PC-9 (cell line): ENCODE results near the gene CDH24. TPM values are rescaled to one million over a fixed set of nuclear protein-coding genes. Genes with fewer than 3 reads are reported as not detected.

Experiments
- BruUV-seq: library from RNA; stranded (reverse); fragments of 400-500 nt; replicated peaks from 2 replicates; lab custom pipeline; 2021; lab: Mats Ljungman, UMichigan
- CTCF ChIA-PET: fragments of 300-600 bp; sonication (Branson Sonifier 250); formaldehyde crosslinking; loops from one replicate; lab custom pipeline; 2022; ENCODE audit warnings: antibody characterized with exemption; lab: Charles Lee
- POLR2A ChIA-PET: fragments of 300-600 bp; sonication (Branson Sonifier 250); formaldehyde crosslinking; loops from one replicate; lab custom pipeline; 2022; ENCODE audit warnings: antibody characterized with exemption; ENCODE audit not compliant: unreplicated experiment; lab: Charles Lee
- DNase-seq, 2 experiments: peaks; one replicate each; pipeline versions ENCODE4 v3.0.0 to v3.0.0-alpha.2; 2015 to 2022; ENCODE audit warnings: mixed read lengths in 1 of 2
- H2AFZ ChIP-seq: fragments of 200-600 bp; sonication (generic); 2 replicates; pipeline ENCODE4 v1.8.1; 2017; ENCODE audit warnings: antibody characterized with exemption
- H3F3A ChIP-seq: fragments of 200-600 bp; sonication (generic); 2 replicates; pipeline ENCODE4 v1.8.1; 2017; ENCODE audit warnings: antibody characterized with exemption, mild to moderate bottlenecking, low read depth; ENCODE audit not compliant: insufficient read depth
- H3K27ac ChIP-seq: fragments of 200-600 bp; sonication (generic); 2 replicates; pipeline ENCODE4 v1.6.1; 2016; ENCODE audit warnings: mixed run types
- H3K27me3 ChIP-seq: fragments of 200-600 bp; sonication (generic); 2 replicates; pipeline ENCODE4 v1.6.1; 2016; ENCODE audit warnings: low read depth, mixed run types; ENCODE audit not compliant: insufficient read depth
- H3K36me3 ChIP-seq: fragments of 200-600 bp; sonication (generic); 2 replicates; pipeline ENCODE4 v1.6.1; 2016; ENCODE audit warnings: low read depth, mixed run types
- H3K4me1 ChIP-seq: fragments of 200-600 bp; sonication (generic); replicated peaks from 2 replicates; pipeline ENCODE4 v1.6.1; 2016; ENCODE audit warnings: mixed run types; ENCODE audit not compliant: insufficient read depth
- H3K4me2 ChIP-seq: fragments of 200-600 bp; sonication (generic); 2 replicates; pipeline ENCODE4 v1.6.1; 2017; ENCODE audit warnings: mixed run types
- H3K4me3 ChIP-seq: fragments of 200-600 bp; sonication (generic); 2 replicates; pipeline ENCODE4 v1.6.1; 2016; ENCODE audit warnings: mixed run types
- H3K79me2 ChIP-seq: fragments of 200-600 bp; sonication (generic); 2 replicates; pipeline ENCODE4 v1.6.1; 2017; ENCODE audit warnings: low read depth, mixed run types
- H3K9me2 ChIP-seq: fragments of 200-600 bp; sonication (generic); 2 replicates; pipeline ENCODE4 v1.8.1; 2017; ENCODE audit warnings: mild to moderate bottlenecking; ENCODE audit not compliant: insufficient read depth
- H3K9me3 ChIP-seq: fragments of 200-600 bp; sonication (generic); 2 replicates; pipeline ENCODE4 v1.8.1; 2016; ENCODE audit warnings: low read depth; ENCODE audit not compliant: insufficient read depth
- H4K20me1 ChIP-seq: fragments of 200-600 bp; sonication (generic); 2 replicates; pipeline ENCODE4 v1.8.1; 2017; ENCODE audit not compliant: insufficient read depth
- CTCF ChIP-seq: fragments of 200-600 bp; sonication (generic); conservative IDR thresholded peaks from 2 replicates; pipeline ENCODE4 v1.6.1; 2017; ENCODE audit warnings: mixed run types, antibody characterized with exemption, mild to moderate bottlenecking, moderate library complexity
- EZH2 ChIP-seq: fragments of 200-600 bp; sonication (generic); IDR thresholded peaks from 2 replicates; pipeline ENCODE4 v1.8.0; 2017; ENCODE audit warnings: antibody characterized with exemption, low read depth
- intact Hi-C: fragments of 100-400 bp; cut with micrococcal nuclease; formaldehyde crosslinking; loops from one replicate; pipeline ENCODE4 v1.10.0; 2022; ENCODE audit not compliant: unreplicated experiment
- total RNA-seq: library from RNA; stranded (reverse); gene quantifications from 2 replicates; pipeline ENCODE4 v1.2.3, GENCODE V29; 2021

Gene CDH24
- total RNA-seq, 1 experiment from 2014 or later = 16.4 TPM

- H3F3A ChIP-seq = no peaks in the 10 kb centered on the region; the same call in 1 of the 2 replicates
- no peaks in the 10 kb centered on the region for H3K27me3 ChIP-seq
- no peak overlapping the region for H3K4me2 ChIP-seq
- peaks cover 14% of the 10 kb centered on the region for H3K79me2 ChIP-seq
- H3K9me2 ChIP-seq = no peaks in the 10 kb centered on the region
- ChIA-PET POLR2A (no interaction called here), CTCF (no interaction called here)
- no TSS peak for BruUV-seq
- DNase-seq = no peak
- intact Hi-C loops = no loop called here
- no peaks in the 10 kb centered on the region for H3K4me1 ChIP-seq
- no peaks in the 10 kb centered on the region for H3K9me3 ChIP-seq
- H4K20me1 ChIP-seq = no peaks in the 10 kb centered on the region; the same call in 1 of the 2 replicates
- H3K36me3 ChIP-seq = peaks cover 10% of the 10 kb centered on the region; the same call in 1 of the 2 replicates
- no peak overlapping the region for H2AFZ ChIP-seq
- TF ChIP-seq EZH2 (no peak), CTCF (no peak)
- H3K27ac ChIP-seq = no peak overlapping the region
- H3K4me3 ChIP-seq = no peak overlapping the region
Observed at GRCh38 chr14:23102801-23103200, 45.5 kb upstream of the CDH24 start.

- DNase-seq = no peak
- H3K9me2 ChIP-seq = no peaks in the 10 kb centered on the region
- no peaks in the 10 kb centered on the region for H3K27me3 ChIP-seq
- H3K4me2 ChIP-seq = no peak overlapping the region
- no peaks in the 10 kb centered on the region for H3K9me3 ChIP-seq
- TF ChIP-seq CTCF (no peak), EZH2 (no peak)
- ChIA-PET POLR2A (no interaction called here), CTCF (interaction anchor here (0.6 kb wide), 1 partner anchor 106 kb away, joined by 3 read pairs; no protein-coding TSS in a partner anchor)
- H3K36me3 ChIP-seq = peaks cover 16% of the 10 kb centered on the region; the same call in 1 of the 2 replicates
- no peak overlapping the region for H3K4me3 ChIP-seq
- H3K27ac ChIP-seq = no peak overlapping the region
- peaks cover 21% of the 10 kb centered on the region for H3K79me2 ChIP-seq
- peaks cover 5% of the 10 kb centered on the region; the same call in 1 of the 2 replicates for H3K4me1 ChIP-seq
- H3F3A ChIP-seq = no peaks in the 10 kb centered on the region; the same call in 1 of the 2 replicates
- no peaks in the 10 kb centered on the region; the same call in 1 of the 2 replicates for H4K20me1 ChIP-seq
- no TSS peak for BruUV-seq
- intact Hi-C loops = no loop called here
- H2AFZ ChIP-seq = no peak overlapping the region
Observed at GRCh38 chr14:23101986-23102625, 44.8 kb upstream of the CDH24 start.

- H2AFZ ChIP-seq = no peak overlapping the region
- H3K4me1 ChIP-seq = peaks cover 12% of the 10 kb centered on the region; the same call in 1 of the 2 replicates
- peaks cover 28% of the 10 kb centered on the region for H3K79me2 ChIP-seq
- ChIA-PET POLR2A (no interaction called here), CTCF (interaction anchor here (0.6 kb wide), 1 partner anchor 105 kb away, joined by 3 read pairs; no protein-coding TSS in a partner anchor)
- peaks cover 22% of the 10 kb centered on the region; the same call in 1 of the 2 replicates for H3K36me3 ChIP-seq
- H3K4me2 ChIP-seq = no peak overlapping the region
- no peak for TF ChIP-seq EZH2
- no peak for TF ChIP-seq CTCF
- no peak overlapping the region for H3K27ac ChIP-seq
- H3K27me3 ChIP-seq = no peaks in the 10 kb centered on the region
- no peaks in the 10 kb centered on the region; the same call in 1 of the 2 replicates for H4K20me1 ChIP-seq
- H3K9me2 ChIP-seq = no peaks in the 10 kb centered on the region
- intact Hi-C loops = no loop called here
- no peaks in the 10 kb centered on the region for H3K9me3 ChIP-seq
- no TSS peak for BruUV-seq
- no peak overlapping the region for H3K4me3 ChIP-seq
- no peaks in the 10 kb centered on the region; the same call in 1 of the 2 replicates for H3F3A ChIP-seq
- DNase-seq = no peak
Observed at GRCh38 chr14:23101213-23101970, 44.1 kb upstream of the CDH24 start.
